Measurements from ENCODE around the gene PCDHA1. TPM values are rescaled to one million over a fixed set of nuclear protein-coding genes. Genes with fewer than 3 reads are reported as not detected.

The PCDHA1 gene
- total and polyA plus RNA-seq, 4 donors: not detected

- no peaks in the 10 kb centered on the region for H3K36me3 ChIP-seq (ENCODE audit: control insufficient read depth in 1 of 2, insufficient read depth in 2 of 2, low read length in 1 of 2)
- H3K27me3 ChIP-seq (ENCODE audit: control insufficient read depth in 1 of 2, insufficient read depth in 2 of 2, low read length in 1 of 2): peaks cover 0 to 3% of the 10 kb centered on the region in 2 donors
- no peaks in the 10 kb centered on the region for H3K4me1 ChIP-seq (ENCODE audit: control insufficient read depth in 1 of 2, insufficient read depth in 2 of 2, low read length in 2 of 2)
- intact Hi-C loops (cut with DNase I): no loop called here
- 12 to 14% methylated on average over 20 of the region's 20 CpGs for WGBS, 2 donors
- H3K4me3 ChIP-seq (ENCODE audit: low read length in 2 of 2): peak within 1 kb of the TSS; percentile 5 to 57
- H3K27ac ChIP-seq (ENCODE audit: low read depth in 1 of 2, low read length in 2 of 2): no peak within 1 kb of the TSS
- peaks cover 6% of the 10 kb centered on the region for H3K9me3 ChIP-seq (ENCODE audit: control insufficient read depth, low read length)
- ATAC-seq (ENCODE audit: low FRiP score): no peak
- DNase-seq: no peak
Observed at GRCh38 chr5:141050622-141051520, 264.9 kb downstream of the PCDHA1 start, which contains the start of gene PCDHB1. PCDHB1 (plus strand) TSS chr5:141051374; CDS start chr5:141051471, 97 bp downstream.

GRCh38 chr5:141051521-141051866 lies 265.6 kb downstream of the PCDHA1 start:
- WGBS, 2 donors: 4 to 7% methylated on average over 19 of the region's 19 CpGs
- peak overlapping the region; percentile 5 to 57 for H3K4me3 ChIP-seq (ENCODE audit: low read length in 2 of 2)
- H3K4me1 ChIP-seq (ENCODE audit: control insufficient read depth in 1 of 2, insufficient read depth in 2 of 2, low read length in 2 of 2): no peaks in the 10 kb centered on the region
- H3K27ac ChIP-seq (ENCODE audit: low read depth in 1 of 2, low read length in 2 of 2): no peak overlapping the region
- H3K9me3 ChIP-seq (ENCODE audit: control insufficient read depth, low read length): peaks cover 6% of the 10 kb centered on the region
- intact Hi-C loops (cut with DNase I): no loop called here
- ATAC-seq (ENCODE audit: low FRiP score): no peak
- no peaks in the 10 kb centered on the region for H3K36me3 ChIP-seq (ENCODE audit: control insufficient read depth in 1 of 2, insufficient read depth in 2 of 2, low read length in 1 of 2)
- no peak for DNase-seq
- H3K27me3 ChIP-seq (ENCODE audit: control insufficient read depth in 1 of 2, insufficient read depth in 2 of 2, low read length in 1 of 2): peaks cover 0 to 3% of the 10 kb centered on the region in 2 donors

Other genes with a start within 250 kb of the PCDHA1 start
- gene EIF4EBP3, start 238.5 kb upstream of the PCDHA1 start, total RNA-seq: 10 to 100 TPM in 1 of 2 donors, 1 to 10 TPM in 1; 5.4 to 14.2 TPM
- 10 to 100 TPM; 27.8 to 37.5 TPM for gene EIF4EBP3, start 238.5 kb upstream of the PCDHA1 start, polyA plus RNA-seq
- gene SRA1, start 228.7 kb upstream of the PCDHA1 start, total RNA-seq: 10 to 100 TPM; 23.7 to 32.5 TPM
- gene SRA1, start 228.7 kb upstream of the PCDHA1 start, polyA plus RNA-seq: 10 to 100 TPM; 23.2 to 49.6 TPM
- 10 to 100 TPM; 32.9 to 48.3 TPM for gene APBB3, start 221.5 kb upstream of the PCDHA1 start, total RNA-seq
- 10 to 100 TPM; 10.9 to 66.9 TPM for gene APBB3, start 221.5 kb upstream of the PCDHA1 start, polyA plus RNA-seq
- 10 to 100 TPM; 38.9 to 43.4 TPM for gene SLC35A4, start 221.3 kb upstream of the PCDHA1 start, total RNA-seq
- gene SLC35A4, start 221.3 kb upstream of the PCDHA1 start, polyA plus RNA-seq: 10 to 100 TPM; 24.9 to 25.5 TPM
- gene CD14, start 153.0 kb upstream of the PCDHA1 start, total RNA-seq: 100 to 1,000 TPM; 104 to 205 TPM
- 100 to 1,000 TPM in 1 of 2 donors, 10 to 100 TPM in 1; 34.9 to 115 TPM for gene CD14, start 153.0 kb upstream of the PCDHA1 start, polyA plus RNA-seq
- gene TMCO6, start 146.7 kb upstream of the PCDHA1 start, total RNA-seq: 10 to 100 TPM in 1 of 2 donors, 1 to 10 TPM in 1; 8.6 to 11.9 TPM
- 1 to 10 TPM; 2.9 to 9.4 TPM for gene TMCO6, start 146.7 kb upstream of the PCDHA1 start, polyA plus RNA-seq
- gene NDUFA2, start 138.5 kb upstream of the PCDHA1 start, total RNA-seq: 10 to 100 TPM; 32.1 to 35.0 TPM
- 100 to 1,000 TPM; 114 to 198 TPM for gene NDUFA2, start 138.5 kb upstream of the PCDHA1 start, polyA plus RNA-seq
- 10 to 100 TPM; 78.4 to 79.1 TPM for gene IK, start 138.3 kb upstream of the PCDHA1 start, total RNA-seq
- 100 to 1,000 TPM in 1 of 2 donors, 10 to 100 TPM in 1; 90.3 to 104 TPM for gene IK, start 138.3 kb upstream of the PCDHA1 start, polyA plus RNA-seq
- 10 to 100 TPM; 18.5 to 21.3 TPM for gene WDR55, start 121.2 kb upstream of the PCDHA1 start, total RNA-seq
- gene WDR55, start 121.2 kb upstream of the PCDHA1 start, polyA plus RNA-seq: 10 to 100 TPM in 1 of 2 donors, 1 to 10 TPM in 1; 9.5 to 22.0 TPM
- 1 to 10 TPM in 1 of 2 donors, under 1 TPM in 1; 0.84 to 1.3 TPM for gene DND1, start 112.6 kb upstream of the PCDHA1 start, total RNA-seq
- 1 to 10 TPM in 1 of 2 donors, not detected in 1; 2.1 TPM for gene DND1, start 112.6 kb upstream of the PCDHA1 start, polyA plus RNA-seq
- gene HARS1, start 94.8 kb upstream of the PCDHA1 start, total RNA-seq: 10 to 100 TPM; 48.6 to 49.3 TPM
- gene HARS1, start 94.8 kb upstream of the PCDHA1 start, polyA plus RNA-seq: 10 to 100 TPM; 35.1 to 74.6 TPM
- 10 to 100 TPM; 21.3 to 33.0 TPM for gene HARS2, start 94.7 kb upstream of the PCDHA1 start, total RNA-seq
- gene HARS2, start 94.7 kb upstream of the PCDHA1 start, polyA plus RNA-seq: 10 to 100 TPM; 14.4 to 27.6 TPM
- 10 to 100 TPM; 39.0 to 41.4 TPM for gene ZMAT2, start 85.7 kb upstream of the PCDHA1 start, total RNA-seq
- 100 to 1,000 TPM in 1 of 2 donors, 10 to 100 TPM in 1; 70.6 to 143 TPM for gene ZMAT2, start 85.7 kb upstream of the PCDHA1 start, polyA plus RNA-seq
- gene PCDHA2, start 8.7 kb downstream of the PCDHA1 start, total RNA-seq: under 1 TPM; 0.13 to 0.24 TPM
- gene PCDHA2, start 8.7 kb downstream of the PCDHA1 start, polyA plus RNA-seq: not detected
- under 1 TPM; 0.33 to 0.36 TPM for gene PCDHA3, start 14.9 kb downstream of the PCDHA1 start, total RNA-seq
- under 1 TPM; 0.25 to 0.38 TPM for gene PCDHA3, start 14.9 kb downstream of the PCDHA1 start, polyA plus RNA-seq
- under 1 TPM; 0.78 to 0.90 TPM for gene PCDHA4, start 20.9 kb downstream of the PCDHA1 start, total RNA-seq
- under 1 TPM in 1 of 2 donors, not detected in 1; 0.05 TPM for gene PCDHA4, start 20.9 kb downstream of the PCDHA1 start, polyA plus RNA-seq
- under 1 TPM; 0.24 to 0.26 TPM for gene PCDHA5, start 35.5 kb downstream of the PCDHA1 start, total RNA-seq
- gene PCDHA5, start 35.5 kb downstream of the PCDHA1 start, polyA plus RNA-seq: under 1 TPM in 1 of 2 donors, not detected in 1; 0.08 TPM
- under 1 TPM; 0.36 to 0.45 TPM for gene PCDHA6, start 41.8 kb downstream of the PCDHA1 start, total RNA-seq
- gene PCDHA6, start 41.8 kb downstream of the PCDHA1 start, polyA plus RNA-seq: under 1 TPM in 1 of 2 donors, not detected in 1; 0.64 TPM
- under 1 TPM; 0.32 to 0.57 TPM for gene PCDHA7, start 48.1 kb downstream of the PCDHA1 start, total RNA-seq
- under 1 TPM in 1 of 2 donors, not detected in 1; 0.13 TPM for gene PCDHA7, start 48.1 kb downstream of the PCDHA1 start, polyA plus RNA-seq
- under 1 TPM; 0.16 to 0.36 TPM for gene PCDHA8, start 55.0 kb downstream of the PCDHA1 start, total RNA-seq
- gene PCDHA8, start 55.0 kb downstream of the PCDHA1 start, polyA plus RNA-seq: not detected
- under 1 TPM; 0.13 to 0.36 TPM for gene PCDHA9, start 62.2 kb downstream of the PCDHA1 start, total RNA-seq
- not detected for gene PCDHA9, start 62.2 kb downstream of the PCDHA1 start, polyA plus RNA-seq
- under 1 TPM; 0.65 to 0.69 TPM for gene PCDHA10, start 69.8 kb downstream of the PCDHA1 start, total RNA-seq
- gene PCDHA10, start 69.8 kb downstream of the PCDHA1 start, polyA plus RNA-seq: under 1 TPM in 1 of 2 donors, not detected in 1; 0.03 TPM
- gene PCDHA11, start 82.8 kb downstream of the PCDHA1 start, total RNA-seq: under 1 TPM; 0.19 to 0.27 TPM
- gene PCDHA11, start 82.8 kb downstream of the PCDHA1 start, polyA plus RNA-seq: not detected
- gene PCDHA12, start 89.2 kb downstream of the PCDHA1 start, total RNA-seq: under 1 TPM in 1 of 2 donors, not detected in 1; 0.57 TPM
- under 1 TPM in 1 of 2 donors, not detected in 1; 0.05 TPM for gene PCDHA12, start 89.2 kb downstream of the PCDHA1 start, polyA plus RNA-seq
- gene PCDHA13, start 96.0 kb downstream of the PCDHA1 start, total RNA-seq: under 1 TPM; 0.15 to 0.16 TPM
- gene PCDHA13, start 96.0 kb downstream of the PCDHA1 start, polyA plus RNA-seq: not detected
- under 1 TPM; 0.15 to 0.36 TPM for gene PCDHAC1, start 140.2 kb downstream of the PCDHA1 start, total RNA-seq
- gene PCDHAC1, start 140.2 kb downstream of the PCDHA1 start, polyA plus RNA-seq: not detected
- 1 to 10 TPM; 1.4 to 1.9 TPM for gene PCDHAC2, start 180.3 kb downstream of the PCDHA1 start, total RNA-seq
- under 1 TPM; 0.25 to 0.49 TPM for gene PCDHAC2, start 180.3 kb downstream of the PCDHA1 start, polyA plus RNA-seq